Limb (tissue), 2 donors: ENCODE measurements around the gene ARHGAP24.
"Not testable (repeated sequence)": the region's sequence is repeated elsewhere in the genome, so short reads cannot be mapped to it uniquely, and the experiment has no call there.

ENCODE experiments used
- DNase-seq, 2 donors: peaks; one replicate each; pipeline ENCODE4 v3.0.0-alpha.2; 2016; ENCODE audit errors: extremely low spot score in 2 of 2

The ARHGAP24 gene

GRCh38 chr4:85808864-85809263 is 333.9 kb downstream of the ARHGAP24 start:
- DNase-seq = no peak

- DNase-seq = no peak
These were observed 337.8 kb downstream of the ARHGAP24 start for GRCh38 chr4:85812776-85813175.

GRCh38 chr4:85815796-85816459 is 341.0 kb downstream of the ARHGAP24 start:
- no peak for DNase-seq

GRCh38 chr4:85818700-85819099 is 343.8 kb downstream of the ARHGAP24 start:
- no peak for DNase-seq

- DNase-seq = not testable (repeated sequence)
These were observed 345.2 kb downstream of the ARHGAP24 start for GRCh38 chr4:85820101-85820500.

- DNase-seq = no peak
These were observed 346.9 kb downstream of the ARHGAP24 start for GRCh38 chr4:85821688-85822455.

- no peak for DNase-seq
These were observed 348.3 kb downstream of the ARHGAP24 start for GRCh38 chr4:85823295-85823694.

GRCh38 chr4:85824166-85824945 is 349.4 kb downstream of the ARHGAP24 start:
- DNase-seq = no peak

GRCh38 chr4:85826060-85826678 is 351.2 kb downstream of the ARHGAP24 start:
- DNase-seq = peak in 1 of 2 donors; percentile 66

GRCh38 chr4:85828027-85828890 is 353.3 kb downstream of the ARHGAP24 start:
- peak in 1 of 2 donors; percentile 51 for DNase-seq

GRCh38 chr4:85829276-85830051 is 354.5 kb downstream of the ARHGAP24 start:
- DNase-seq = no peak

- no peak for DNase-seq
These were observed 356.7 kb downstream of the ARHGAP24 start for GRCh38 chr4:85831647-85832046.

- no peak for DNase-seq
These were observed 358.4 kb downstream of the ARHGAP24 start for GRCh38 chr4:85833302-85833701.

GRCh38 chr4:85834934-85835333 is 360.0 kb downstream of the ARHGAP24 start:
- no peak for DNase-seq

- no peak for DNase-seq
These were observed 361.9 kb downstream of the ARHGAP24 start for GRCh38 chr4:85836588-85837438.

GRCh38 chr4:85837439-85837733 is 362.4 kb downstream of the ARHGAP24 start:
- DNase-seq = no peak

GRCh38 chr4:85839981-85840451 is 365.1 kb downstream of the ARHGAP24 start:
- not testable (repeated sequence) for DNase-seq

- peak; percentile 30 to 55 for DNase-seq
These were observed 367.6 kb downstream of the ARHGAP24 start for GRCh38 chr4:85842540-85842939.

- DNase-seq = not testable (repeated sequence)
These were observed 378.8 kb downstream of the ARHGAP24 start for GRCh38 chr4:85853740-85854139.
